UCSD-AML1 (cell line): ENCODE results near the gene ARFGEF3.
A peak's percentile ranks its signal among the peaks of the same experiment; 100 is the strongest.

Experiments
- DNase-seq: peaks from one replicate; lab custom pipeline; 2025; ENCODE audit not compliant: unreplicated experiment; lab: John Stamatoyannopoulos, UW

ARFGEF3 gene

DNA sequence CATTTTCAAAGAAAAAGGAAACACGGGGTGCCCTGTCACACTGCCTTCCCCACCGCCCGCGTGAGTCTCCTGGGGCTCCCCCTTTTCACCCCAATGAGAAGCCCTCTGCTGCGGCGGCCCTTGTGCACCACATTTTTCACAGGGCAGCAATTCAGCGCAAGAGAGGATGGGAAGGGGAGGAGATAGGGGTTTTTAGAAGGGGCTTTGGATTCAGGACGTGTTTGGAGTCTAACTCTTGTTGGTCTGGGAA, 726 bp upstream of the ARFGEF3 start:
- DNase-seq = no peak

DNA sequence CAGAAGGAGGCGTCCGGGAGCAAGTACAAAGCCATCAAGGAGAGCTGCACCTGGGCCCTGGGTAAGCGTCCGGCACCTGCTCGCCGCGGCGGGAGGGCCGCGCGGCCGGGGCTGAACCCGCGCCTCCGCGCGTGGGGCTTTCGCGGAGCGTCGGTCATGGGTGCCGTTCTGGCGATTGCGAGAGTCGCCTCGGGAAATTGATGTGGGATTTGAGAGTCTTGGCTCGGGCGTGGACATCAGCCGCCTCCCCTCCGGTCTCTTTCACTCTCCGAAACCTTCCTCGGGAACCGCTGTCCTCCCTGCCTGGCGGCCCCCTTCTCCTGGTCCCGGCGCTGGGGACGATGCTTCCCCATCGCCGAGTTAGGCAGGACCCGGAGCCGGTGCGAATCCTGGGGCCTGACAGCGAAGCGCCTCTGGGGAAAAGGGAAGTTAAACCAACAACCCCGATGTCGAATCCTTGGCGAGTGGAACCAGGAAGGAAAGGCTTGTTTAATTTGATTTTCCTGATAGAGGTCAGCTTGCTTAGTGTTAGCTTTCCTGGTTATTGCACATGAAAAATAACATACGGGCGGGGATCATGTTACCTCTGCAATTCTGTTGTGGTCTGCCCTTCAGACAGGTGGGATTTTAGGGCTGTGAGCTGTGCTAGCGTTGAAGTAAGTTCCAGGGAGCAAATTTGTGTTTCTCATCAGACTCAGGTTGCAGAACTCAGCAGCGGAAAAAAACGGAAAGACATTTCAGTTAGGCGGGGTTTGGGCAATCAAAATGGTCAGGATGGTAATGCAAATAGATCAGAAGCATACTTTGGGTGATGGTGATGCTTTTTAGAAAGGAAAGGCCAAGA, 594 bp downstream of the ARFGEF3 start:
- DNase-seq = peak; percentile 16

DNA sequence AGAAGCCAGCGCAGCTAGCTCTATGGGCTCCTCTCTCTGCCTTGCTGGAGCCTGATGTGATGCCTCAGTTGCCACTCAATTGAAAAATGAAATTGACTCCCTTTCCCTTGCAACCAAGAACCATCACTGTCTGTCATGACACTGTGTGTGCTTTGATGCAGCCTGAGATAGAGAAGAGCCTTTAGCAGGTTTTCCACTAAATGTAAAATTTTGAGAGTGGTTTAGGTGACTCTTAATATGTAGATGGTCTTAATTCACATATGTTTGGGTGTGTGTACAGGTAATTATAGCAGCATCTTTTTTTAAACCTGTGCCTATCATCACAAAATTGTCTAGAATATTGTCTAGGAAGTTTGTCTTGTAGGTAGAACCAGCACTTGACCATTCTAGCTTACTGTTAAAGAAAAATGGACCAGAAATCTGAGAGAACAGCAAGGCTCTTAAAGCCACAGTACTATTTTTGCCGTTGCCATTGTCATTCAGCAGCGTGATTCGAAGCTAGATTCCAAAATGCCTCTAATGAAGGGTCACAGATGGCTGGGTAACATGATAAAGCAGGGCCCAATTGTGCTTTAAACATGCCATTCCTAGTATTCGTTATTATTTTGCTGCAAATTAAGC, 1.3 kb downstream of the ARFGEF3 start:
- DNase-seq = no peak

DNA sequence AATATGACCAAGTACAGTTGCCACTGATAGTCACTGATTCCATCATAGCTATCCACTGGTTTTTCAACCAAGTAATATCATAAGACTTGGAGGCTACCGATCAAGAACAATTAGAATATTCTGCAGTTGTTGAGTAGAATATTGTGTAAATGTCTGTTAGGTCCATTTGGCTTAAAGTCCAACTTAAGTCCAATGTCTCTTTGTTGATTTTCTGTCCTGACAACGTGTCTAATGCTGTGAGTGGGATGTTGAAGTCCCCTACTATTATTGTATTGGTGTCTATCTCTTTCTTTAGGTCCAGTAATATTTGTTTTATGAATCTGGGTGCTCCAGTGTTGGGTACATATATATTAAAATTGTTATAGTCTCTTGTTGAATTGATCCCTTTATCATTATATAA, 13.9 kb downstream of the ARFGEF3 start:
- DNase-seq = no peak

DNA sequence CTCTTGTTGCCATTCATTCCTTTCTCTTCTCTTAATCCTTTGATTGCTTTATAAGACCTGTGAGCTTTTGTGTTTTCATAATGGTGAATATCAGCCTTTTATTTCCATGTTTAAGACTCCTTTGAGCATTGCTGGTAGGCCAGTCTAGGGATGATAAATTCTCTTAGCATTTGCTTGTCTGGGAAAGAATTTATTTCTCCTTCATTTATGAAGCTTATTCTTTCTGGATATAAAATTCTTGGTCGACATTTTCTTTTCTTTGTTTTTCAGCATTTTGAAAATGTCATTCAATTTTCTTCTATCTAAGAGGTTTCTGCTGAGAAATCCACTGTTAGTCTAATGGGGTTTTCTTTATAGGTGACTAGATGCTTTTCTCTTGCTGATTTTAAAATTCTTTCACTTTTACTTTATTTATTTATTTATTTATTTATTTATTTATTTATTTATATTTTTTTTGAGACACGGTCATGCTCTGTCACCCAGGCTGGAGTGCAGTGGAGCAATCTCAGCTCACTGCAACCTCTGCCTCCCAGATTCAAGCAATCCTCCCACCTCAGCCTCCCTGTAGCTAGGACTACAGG, 15.0 kb downstream of the ARFGEF3 start:
- DNase-seq = no peak

DNA sequence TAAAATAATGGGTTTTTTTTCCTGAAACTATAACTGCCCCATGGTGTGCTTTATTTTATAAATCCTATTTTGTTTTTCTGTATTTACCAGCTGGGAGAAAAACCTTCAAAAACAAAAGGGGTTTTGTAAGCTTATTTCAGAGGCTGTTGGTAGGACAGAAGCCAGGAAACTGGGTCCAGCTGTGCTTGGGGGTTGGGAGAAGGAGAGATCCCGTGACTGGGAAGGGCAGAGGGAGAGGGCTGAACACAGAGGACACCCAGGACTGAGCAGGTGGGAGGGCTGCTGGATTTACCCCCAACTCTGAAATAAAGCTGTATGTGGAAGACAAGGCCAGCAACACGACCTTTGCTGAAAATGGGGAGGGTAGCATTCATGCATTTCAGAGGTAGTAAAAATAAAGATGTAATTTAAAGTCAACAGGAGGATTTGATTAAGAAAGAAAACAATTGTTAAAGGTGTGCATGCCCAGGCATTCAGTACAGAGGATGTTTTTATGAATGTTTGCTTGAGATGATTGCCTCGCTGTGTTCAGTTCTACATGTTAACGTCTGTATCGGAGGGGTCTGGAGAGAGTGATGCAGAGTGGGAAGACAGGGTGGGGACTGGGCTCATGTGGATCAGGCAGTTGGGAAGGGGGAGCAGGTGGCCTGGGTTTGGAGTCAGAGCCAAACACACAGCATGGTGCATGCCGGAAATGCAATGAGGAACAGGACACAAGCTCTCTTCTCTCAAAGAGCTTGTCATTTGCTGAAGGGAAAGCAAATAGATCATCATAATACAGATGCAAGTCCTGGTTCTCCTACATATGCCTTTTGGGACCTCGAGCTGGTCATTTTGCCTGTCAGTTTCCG, 21.4 kb downstream of the ARFGEF3 start:
- no peak for DNase-seq

DNA sequence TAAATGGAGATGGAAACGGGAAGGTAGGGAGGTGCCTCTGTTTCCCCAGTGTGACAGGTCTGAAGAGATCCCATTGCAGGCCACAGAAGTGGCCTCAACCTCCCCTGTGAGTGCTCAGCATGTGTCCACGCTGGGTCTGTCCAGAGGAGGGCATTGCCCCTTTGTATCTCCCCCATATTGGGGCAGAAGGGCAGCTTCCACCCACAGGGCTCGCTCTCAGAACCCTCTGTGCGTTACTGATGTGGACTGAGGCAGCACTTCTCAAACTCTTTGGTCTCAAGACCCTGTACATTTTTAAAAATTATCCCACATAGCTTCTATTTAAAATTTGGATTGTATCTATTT, 22.0 kb downstream of the ARFGEF3 start:
- no peak for DNase-seq

DNA sequence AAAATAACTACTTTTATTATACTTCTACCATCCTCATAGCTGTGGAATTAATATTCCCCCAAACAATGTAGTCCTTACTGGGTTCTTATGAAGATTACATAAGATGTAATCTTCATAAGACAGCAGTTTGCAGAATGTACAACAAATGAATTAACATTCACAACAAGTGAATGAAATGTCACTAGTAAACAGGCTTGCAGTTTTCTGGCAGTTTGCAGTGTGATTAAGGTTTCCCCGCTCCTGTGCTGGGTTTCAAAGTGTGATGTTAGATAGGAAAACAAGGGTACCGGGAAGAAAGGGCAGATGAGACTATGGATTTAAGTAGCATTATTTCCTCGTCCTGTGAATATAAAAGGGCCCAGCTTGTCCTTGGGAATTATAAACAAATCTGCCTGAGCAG, 22.5 kb downstream of the ARFGEF3 start:
- no peak for DNase-seq

DNA sequence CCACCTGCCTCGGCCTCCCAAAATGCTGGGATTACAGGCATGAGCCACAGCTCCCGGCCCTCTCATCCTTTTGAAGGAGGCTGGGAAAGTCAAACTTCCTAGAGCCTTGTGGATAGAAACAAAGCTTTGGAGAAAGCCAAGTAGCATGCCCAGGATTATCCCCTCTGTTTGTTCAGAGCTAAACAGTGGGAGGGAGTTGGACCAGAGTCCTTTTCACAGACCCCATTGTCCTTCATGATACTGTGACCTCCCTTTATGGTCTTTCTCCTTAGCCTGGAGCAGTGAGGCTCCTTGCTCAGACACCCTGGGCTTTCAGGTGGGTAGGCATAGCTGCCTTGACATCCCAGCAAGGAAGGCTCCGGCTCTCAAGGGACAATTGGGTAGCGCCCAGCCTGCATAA, 25.4 kb downstream of the ARFGEF3 start:
- no peak for DNase-seq

DNA sequence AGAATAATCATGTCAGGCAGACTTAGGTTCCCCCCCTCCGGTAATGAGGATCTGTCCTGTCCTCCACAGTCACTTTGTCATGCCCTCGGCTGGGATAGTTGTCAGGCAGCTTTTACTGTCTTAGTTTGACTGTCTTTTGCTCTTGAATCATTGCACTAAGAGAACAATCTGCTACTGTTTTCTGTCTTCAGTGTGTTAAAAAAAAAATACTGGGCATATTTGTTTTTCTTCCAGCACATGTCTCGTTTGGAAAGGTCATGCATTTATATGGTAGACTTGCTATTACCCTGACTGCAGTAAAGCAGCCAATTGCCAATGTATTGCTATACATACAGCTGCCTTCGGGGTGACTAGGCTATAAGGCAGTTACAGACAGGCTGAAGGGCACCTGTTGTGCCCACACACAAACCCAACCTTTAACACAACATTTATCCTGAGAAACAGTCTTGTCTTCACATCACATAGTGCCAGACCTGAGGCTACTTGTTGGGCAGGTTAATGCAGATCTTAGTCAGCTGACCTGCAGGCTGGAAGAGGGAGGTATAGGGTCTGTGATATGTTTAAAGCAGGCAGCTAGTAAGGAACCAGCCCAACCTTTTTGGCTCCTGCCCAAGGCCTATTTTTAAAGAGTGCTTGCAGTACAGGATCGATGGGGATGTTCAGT, 26.7 kb downstream of the ARFGEF3 start:
- DNase-seq = no peak

DNA sequence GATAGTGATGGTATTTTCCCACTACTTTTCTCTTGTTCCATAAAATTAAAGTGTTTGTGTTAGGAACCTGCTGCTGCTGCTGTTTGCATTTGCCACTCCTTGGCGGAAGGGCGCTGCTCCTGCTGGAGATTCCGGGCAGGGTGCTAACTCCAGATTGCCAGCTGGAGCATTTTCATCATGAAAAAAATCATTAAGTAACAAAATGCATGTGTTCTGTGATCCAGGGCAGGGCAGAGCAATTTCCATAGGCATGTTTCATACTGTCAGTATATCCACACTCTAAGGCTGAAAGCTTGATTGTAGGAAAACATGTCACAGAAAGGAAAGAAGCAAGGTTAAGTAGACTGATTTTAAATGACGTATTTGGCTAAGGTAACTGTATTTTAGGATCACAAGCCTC, 32.5 kb downstream of the ARFGEF3 start:
- no peak for DNase-seq

DNA sequence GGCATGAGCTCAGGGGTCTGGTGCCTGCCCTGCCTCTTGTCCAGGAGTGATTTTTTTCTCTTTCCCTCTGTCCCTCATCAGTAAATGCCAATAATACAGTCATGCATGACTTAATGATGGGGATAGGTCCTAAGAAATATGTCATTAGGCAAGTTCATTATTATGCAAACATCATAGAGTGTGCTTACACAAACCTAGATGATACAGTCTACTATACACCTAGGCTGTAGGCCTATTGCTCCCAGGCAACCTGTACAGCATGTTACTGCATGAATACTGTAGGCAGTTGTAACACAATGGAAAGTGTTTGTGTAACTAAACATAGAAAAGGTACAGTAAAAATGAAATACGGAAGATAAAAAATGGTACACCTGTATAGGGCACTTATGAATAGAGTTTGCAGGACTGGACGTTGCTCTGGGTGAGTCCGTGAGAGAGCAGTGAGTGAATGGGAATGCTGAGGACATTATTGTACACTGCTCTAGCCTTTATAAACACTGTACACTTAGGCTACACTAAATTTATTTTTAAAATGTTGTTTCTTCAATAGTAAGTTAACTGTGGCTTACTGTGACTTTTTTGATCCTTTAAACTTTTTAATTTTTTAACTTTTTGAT, 34.5 kb downstream of the ARFGEF3 start:
- DNase-seq = no peak

DNA sequence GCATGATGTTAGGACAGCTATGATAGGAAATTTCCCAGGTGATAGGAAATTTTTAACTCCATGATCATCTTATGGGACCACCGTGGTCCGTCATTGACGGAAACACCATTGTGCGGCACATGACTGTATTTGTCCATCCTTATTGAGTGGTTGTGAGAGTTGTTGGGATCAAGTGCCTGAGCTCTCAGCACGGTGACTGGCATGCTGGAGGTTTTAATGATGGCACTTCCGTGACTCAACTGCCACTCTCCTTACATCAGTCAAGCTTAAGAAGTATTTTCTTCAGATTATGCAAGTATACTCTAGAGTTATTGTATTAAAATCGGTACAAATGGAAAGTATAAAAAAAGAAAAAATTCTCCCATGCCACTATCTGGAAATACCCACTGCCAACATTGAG, 35.8 kb downstream of the ARFGEF3 start:
- no peak for DNase-seq

DNA sequence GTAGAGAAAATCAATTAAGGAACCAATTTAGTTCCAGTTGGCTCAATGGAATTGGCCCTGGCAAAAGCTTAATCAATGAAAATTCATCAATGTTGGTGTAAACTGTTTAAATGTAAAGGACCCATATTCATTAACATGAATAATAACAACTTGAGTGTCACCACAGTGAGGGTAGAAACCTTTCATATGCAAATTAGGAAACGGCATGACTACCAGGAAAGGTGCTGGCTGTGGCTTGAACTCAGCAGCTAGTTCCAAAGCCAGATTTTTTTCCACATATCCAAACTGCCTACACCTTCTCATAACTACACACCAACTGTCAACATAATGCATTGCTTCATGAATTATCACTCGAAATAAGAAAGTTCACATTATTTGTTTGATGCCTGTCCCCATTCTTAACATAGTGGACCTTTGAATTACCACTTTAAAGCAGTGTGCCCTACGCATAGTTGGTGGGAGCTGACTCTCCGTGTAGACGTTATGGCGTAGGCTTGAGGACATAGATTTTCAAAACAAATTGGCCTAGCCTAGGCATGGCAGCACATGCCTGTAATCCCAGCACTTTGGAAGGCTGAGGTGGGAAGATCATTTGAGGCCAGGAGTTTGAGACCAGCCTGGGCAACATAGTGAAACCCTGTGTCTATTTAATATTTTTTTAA, 36.8 kb downstream of the ARFGEF3 start:
- no peak for DNase-seq

DNA sequence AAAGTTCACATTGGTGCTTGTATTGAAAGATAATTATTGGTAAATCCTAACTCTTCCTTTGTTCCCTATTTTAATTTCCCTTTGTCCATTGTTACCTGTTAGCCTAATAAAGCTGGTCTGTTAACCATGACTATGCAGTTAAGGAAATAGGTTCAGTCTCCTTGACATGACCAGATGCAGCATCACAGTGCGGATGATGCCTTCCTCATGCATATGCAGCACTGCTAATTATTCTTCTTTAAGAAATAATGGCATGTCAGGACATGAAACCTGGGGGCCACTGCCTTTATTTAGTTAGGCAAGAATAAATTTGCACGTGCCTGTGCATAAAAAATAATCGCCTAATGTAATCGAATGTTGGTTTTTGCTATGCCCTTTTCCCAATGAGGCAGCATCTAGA, 40.1 kb downstream of the ARFGEF3 start:
- no peak for DNase-seq

DNA sequence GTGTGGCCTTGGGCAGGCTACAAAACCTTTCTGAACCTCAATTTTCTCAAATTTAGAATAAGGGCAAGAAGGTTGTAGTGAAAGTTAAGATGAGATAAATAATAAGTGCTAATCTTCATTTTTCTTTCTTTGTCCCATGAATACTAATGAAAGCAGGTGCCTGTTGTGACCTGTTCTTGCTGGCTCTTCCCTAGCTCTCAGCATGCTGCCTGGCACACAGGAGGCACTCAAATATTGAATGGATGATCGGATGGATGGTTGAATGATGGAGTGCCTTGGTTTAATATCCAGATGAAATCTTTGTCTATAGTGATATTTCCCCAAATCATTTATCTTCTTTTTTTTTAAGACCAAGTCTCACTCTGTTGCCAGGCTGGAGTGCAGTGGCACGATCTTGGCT, 41.6 kb downstream of the ARFGEF3 start:
- no peak for DNase-seq

DNA sequence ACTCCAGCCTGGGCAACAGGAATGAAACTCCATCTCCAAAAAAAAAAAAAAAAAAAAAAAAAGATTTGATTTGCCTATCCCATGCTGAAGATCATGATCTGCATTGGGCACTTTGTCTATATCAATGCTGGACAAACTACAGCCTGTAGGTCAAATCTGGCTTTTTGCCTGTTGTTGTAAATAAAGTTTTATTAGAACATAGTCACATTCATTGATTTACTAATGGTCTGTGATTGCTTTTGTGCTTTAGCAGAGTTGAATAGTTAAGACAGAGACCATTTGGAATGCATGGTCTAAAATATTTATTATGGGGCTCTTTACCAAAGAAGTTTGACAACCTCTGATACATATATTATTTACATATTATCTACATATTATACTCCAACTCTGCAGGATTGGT, 42.6 kb downstream of the ARFGEF3 start:
- no peak for DNase-seq

DNA sequence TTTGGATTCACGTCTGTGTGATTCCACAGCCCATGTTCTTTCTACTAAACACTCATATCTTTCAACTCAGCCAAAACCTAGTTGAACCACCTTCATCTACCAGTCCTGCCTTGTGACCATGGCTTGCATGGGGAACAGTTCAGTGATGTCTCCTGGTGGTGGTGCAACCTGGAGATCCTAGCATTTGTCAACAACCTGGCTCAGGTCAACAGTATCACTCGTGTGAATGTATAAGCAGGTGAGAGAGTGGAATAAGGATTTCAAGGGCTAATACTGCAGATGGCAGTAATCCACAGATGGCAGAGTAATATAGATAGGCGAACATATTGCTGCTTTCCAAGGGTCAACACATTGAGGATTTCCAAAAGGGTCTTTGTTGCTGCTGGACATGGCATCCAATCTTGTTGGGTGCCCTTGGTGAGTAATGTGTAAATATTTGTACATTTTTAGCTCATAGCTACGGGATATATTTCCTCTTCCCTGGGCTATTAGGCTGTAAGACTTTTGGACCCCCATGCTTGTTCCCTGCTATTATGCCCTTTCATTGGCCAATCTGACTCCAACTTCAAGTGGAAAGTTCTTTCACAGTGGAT, 43.1 kb downstream of the ARFGEF3 start:
- no peak for DNase-seq

DNA sequence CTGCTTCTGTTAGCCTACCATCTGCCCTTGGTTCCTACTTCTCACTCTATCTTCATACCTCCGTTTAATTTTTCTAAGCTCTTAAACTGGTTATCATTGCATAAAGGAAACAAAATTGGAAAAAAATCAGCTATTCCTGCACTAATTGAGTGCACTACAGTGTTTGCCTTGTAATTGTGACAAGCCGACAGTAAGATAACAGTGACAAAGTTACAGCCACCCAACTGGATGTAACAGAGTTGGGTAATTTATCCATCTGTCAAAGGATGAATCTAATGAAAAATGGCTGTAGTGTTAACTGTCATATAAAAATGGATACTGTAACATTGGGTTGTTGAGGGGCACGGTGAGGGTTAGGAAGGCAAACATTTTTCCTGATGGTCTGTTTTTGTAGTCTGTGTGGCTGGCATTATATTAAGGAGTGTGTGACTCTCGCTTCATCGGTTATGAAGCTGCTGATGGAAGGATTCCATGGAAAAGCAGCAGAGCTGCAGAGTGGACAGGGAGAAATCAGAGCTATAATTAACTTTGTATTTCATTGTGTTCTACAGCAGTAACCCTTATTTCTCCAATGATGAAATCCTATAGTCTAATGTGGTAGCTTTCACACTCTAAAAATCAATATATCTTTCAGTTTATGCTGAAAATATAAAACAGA, 43.8 kb downstream of the ARFGEF3 start:
- DNase-seq = no peak

DNA sequence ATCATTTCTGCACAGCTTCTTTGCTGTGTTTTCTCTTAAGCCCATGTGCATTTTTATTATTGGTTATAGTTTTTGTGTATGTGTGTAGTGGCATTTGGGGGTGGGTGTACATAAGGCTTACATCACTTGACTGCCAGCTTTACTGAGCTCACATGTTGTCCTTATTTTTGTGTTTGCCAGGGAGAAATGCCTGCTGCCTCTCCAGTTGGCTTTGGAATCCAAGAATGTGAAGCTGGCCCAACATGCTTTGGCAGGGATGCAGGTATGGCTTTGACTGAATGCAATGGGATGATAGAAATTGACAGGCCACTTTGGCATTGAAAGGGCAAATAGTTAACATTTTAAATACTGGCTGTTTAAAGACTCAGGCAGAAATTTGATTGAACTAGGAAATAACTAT, 45.1 kb downstream of the ARFGEF3 start:
- no peak for DNase-seq
